K562 (cell line): ENCODE measurements around the gene TRAF7. TPM values are rescaled to one million over a fixed set of nuclear protein-coding genes. Genes with fewer than 3 reads are reported as not detected.

Experiments used
- CBX8 ChIP-seq: fragments of 200-600 bp; sonication (generic); IDR thresholded peaks from 2 replicates; pipeline ENCODE4 v1.6.1; 2012; ENCODE audit warnings: borderline replicate concordance, mixed run types, low read depth, mild to moderate bottlenecking, moderate library complexity, mixed read lengths, low read length, control low read depth, inconsistent platforms; ENCODE audit not compliant: poor library complexity, severe bottlenecking; ENCODE audit errors: extremely low read depth
- CHD1 ChIP-seq: fragments of 200-600 bp; sonication (generic); IDR thresholded peaks from one replicate; pipeline ENCODE4 v1.6.1; 2012; ENCODE audit warnings: mild to moderate bottlenecking, moderate library complexity, low read length, inconsistent platforms
- CREB1 ChIP-seq, 2 experiments: sonication (generic) in 1 of 2; formaldehyde crosslinking in 1 of 2; IDR thresholded peaks; 2 replicates each; pipeline versions ENCODE4 v1.6.1 to v1.8.0; 2012 to 2022; ENCODE audit warnings: inconsistent platforms in 1 of 2, mild to moderate bottlenecking in 1 of 2, missing genetic modification reagents in 1 of 2, moderate library complexity in 1 of 2
- E2F1 ChIP-seq: sonication (generic); formaldehyde crosslinking; IDR thresholded peaks from 2 replicates; pipeline ENCODE4 v1.8.1; 2023; ENCODE audit warnings: mild to moderate bottlenecking, missing genetic modification reagents, moderate library complexity
- EHMT2 ChIP-seq: fragments of 450-650 bp; IDR thresholded peaks from 2 replicates; pipeline ENCODE4 v1.6.1; 2018; ENCODE audit warnings: antibody characterized with exemption
- GATAD2B ChIP-seq: fragments of 450-650 bp; IDR thresholded peaks from 2 replicates; pipeline ENCODE4 v1.6.1; 2017; ENCODE audit warnings: mild to moderate bottlenecking, borderline replicate concordance
- KLF6 ChIP-seq: fragments of 250-450 bp; sonication (Bioruptor Pico); IDR thresholded peaks from 2 replicates; pipeline ENCODE4 v1.4.0; 2020; ENCODE audit warnings: mild to moderate bottlenecking, moderate library complexity, borderline replicate concordance
- MAFK ChIP-seq: IDR thresholded peaks from 2 replicates; pipeline ENCODE4 v1.6.1; 2011; ENCODE audit warnings: low read length, improper control_type of control experiment
- NR2C1 ChIP-seq, 2 experiments: fragments of 450-650 bp; IDR thresholded peaks; 2 replicates each; pipeline ENCODE4 v1.6.1; 2017; ENCODE audit warnings: mild to moderate bottlenecking in 2 of 2, antibody characterized with exemption in 1 of 2, inconsistent platforms in 1 of 2, missing compliant biosample characterization in 1 of 2, missing genetic modification characterization in 1 of 2
- NR2F6 ChIP-seq: fragments of 450-650 bp; formaldehyde crosslinking; IDR thresholded peaks from 2 replicates; pipeline ENCODE4 v1.4.0; 2020; ENCODE audit warnings: mild to moderate bottlenecking
- PATZ1 ChIP-seq: fragments of 250-450 bp; sonication (Bioruptor Pico); IDR thresholded peaks from 2 replicates; pipeline ENCODE4 v1.5.0; 2020; ENCODE audit warnings: mild to moderate bottlenecking, borderline replicate concordance
- POU5F1 ChIP-seq: fragments of 150-350 bp; IDR thresholded peaks from 2 replicates; pipeline ENCODE4 v1.6.1; 2014; ENCODE audit warnings: borderline replicate concordance, low read length, low read depth, mild to moderate bottlenecking; ENCODE audit not compliant: partially characterized antibody
- SAP30 ChIP-seq: fragments of 200-600 bp; sonication (generic); IDR thresholded peaks from 2 replicates; pipeline ENCODE4 v1.6.1; 2012; ENCODE audit warnings: borderline replicate concordance, low read depth, mild to moderate bottlenecking, moderate library complexity, low read length, control low read depth, inconsistent platforms; ENCODE audit not compliant: insufficient read depth, poor library complexity, severe bottlenecking
- SETDB1 ChIP-seq: IDR thresholded peaks from one replicate; pipeline ENCODE4 v1.6.1; 2012; ENCODE audit warnings: low read length, control low read depth, inconsistent platforms
- SIRT6 ChIP-seq: IDR thresholded peaks from one replicate; pipeline ENCODE4 v1.6.1; 2012; ENCODE audit warnings: low read depth, mild to moderate bottlenecking, control low read depth, inconsistent platforms, low read length, moderate library complexity
- SMAD1 ChIP-seq: fragments of 150-350 bp; IDR thresholded peaks from 2 replicates; pipeline ENCODE4 v1.6.1; 2014; ENCODE audit warnings: low read length, low read depth; ENCODE audit not compliant: partially characterized antibody
- ZNF212 ChIP-seq: fragments of 450-650 bp; formaldehyde crosslinking; IDR thresholded peaks from 2 replicates; pipeline ENCODE4 v1.4.0; 2020; ENCODE audit warnings: mild to moderate bottlenecking
- ZNF518B ChIP-seq: fragments of 250-450 bp; sonication (Bioruptor Pico); IDR thresholded peaks from 2 replicates; pipeline ENCODE4 v1.5.0; 2021; ENCODE audit warnings: mild to moderate bottlenecking, moderate library complexity
- ZNF644 ChIP-seq: fragments of 200-800 bp; sonication (Bioruptor generic); IDR thresholded peaks from 2 replicates; pipeline ENCODE4 v1.6.1; 2016; ENCODE audit warnings: low read depth, missing genetic modification characterization, missing compliant biosample characterization
- ZNF780A ChIP-seq: fragments of 250-450 bp; sonication (Bioruptor Pico); IDR thresholded peaks from 2 replicates; pipeline ENCODE4 v1.5.0; 2021; ENCODE audit warnings: mild to moderate bottlenecking
- polyA plus RNA-seq, 8 experiments: library from polyadenylated mRNA; depleted of rRNA in 4 of 8; stranded (reverse) in 5 of 8; unstranded in 3 of 8; fragments of >200 nt; fragmentation: Nextera tagmentation in 2 of 8; fragmentation: Illumina TruSeq in 1 of 8; extraction: Ambion mirVana in 2 of 8; extraction: Trizol in 1 of 8; gene quantifications; 2 replicates each; pipeline versions ENCODE4 v1.2.1 to v1.2.3, GENCODE V29; 2011 to 2014; ENCODE audit warnings: inconsistent platforms in 1 of 8, missing spikeins in 1 of 8
- total RNA-seq, 7 experiments: library from RNA; depleted of rRNA in 6 of 7; stranded (reverse); fragments of >200 nt in 6 of 7; fragmentation: Illumina TruSeq in 2 of 7; extraction: Trizol in 2 of 7; gene quantifications; 2 replicates each; pipeline versions ENCODE4 v1.2.1 to v1.2.3, GENCODE V29; 2011 to 2021; ENCODE audit warnings: low replicate concordance in 1 of 7

Gene TRAF7
- total and polyA plus RNA-seq, 9 of the 15 experiments (the other 6 are each of a cell fraction or from before 2014, with no cell fraction given): 1.1 to 113 (median 41.6) TPM

GRCh38 chr16:2205967-2206313 lies 50.4 kb downstream of the TRAF7 start (continued):
- TF ChIP-seq SAP30 (no peak), SIRT6 (no peak), E2F1 (0 out of 2 replicates have a peak, but pooled peaks have one; percentile 49), SETDB1 (no peak), MAFK (no peak), POU5F1 (no peak), CREB1 (IDR thresholded peaks at IDR 0.05) (no peak), CREB1 (CRISPR knock-in tag; IDR thresholded peaks at IDR 0.05) (no peak), SMAD1 (no peak), ZNF212 (no peak), NR2C1 (IDR thresholded peaks at IDR 0.05) (peak; percentile 95), NR2C1 (tag; IDR thresholded peaks at IDR 0.05) (peak; percentile 96), PATZ1 (CRISPR knock-in tag) (no peak), ZNF518B (CRISPR knock-in tag) (no peak), GATAD2B (no peak), CHD1 (no peak), ZNF780A (CRISPR knock-in tag) (no peak), CBX8 (no peak), NR2F6 (CRISPR knock-in tag) (no peak; the same call in 1 of the 2 replicates), EHMT2 (no peak), ZNF644 (tag) (no peak), KLF6 (CRISPR knock-in tag) (0 out of 2 replicates have a peak, but pooled peaks have one; percentile 30)
